HEK293 (cell line): Measurements from ENCODE around the gene GATA1.

Source experiments
- GLIS1 ChIP-seq: fragments of 450-650 bp; formaldehyde crosslinking; IDR thresholded peaks from 2 replicates; pipeline ENCODE4 v1.5.1; 2016; ENCODE audit warnings: missing biosample characterization, missing genetic modification characterization
- HOXA7 ChIP-seq: sonication (generic); formaldehyde crosslinking; IDR thresholded peaks from 2 replicates; pipeline ENCODE4 v1.8.1; 2022; ENCODE audit warnings: missing genetic modification reagents, borderline replicate concordance
- HOXC10 ChIP-seq: sonication (generic); formaldehyde crosslinking; IDR thresholded peaks from 2 replicates; pipeline ENCODE4 v1.8.1; 2023; ENCODE audit warnings: mild to moderate bottlenecking, missing genetic modification reagents
- KLF16 ChIP-seq: fragments of 450-650 bp; formaldehyde crosslinking; IDR thresholded peaks from 2 replicates; pipeline ENCODE4 v1.5.1; 2017; ENCODE audit warnings: missing biosample characterization, missing genetic modification characterization
- KLF7 ChIP-seq: fragments of 450-650 bp; formaldehyde crosslinking; IDR thresholded peaks from 2 replicates; pipeline ENCODE4 v1.5.1; 2016; ENCODE audit warnings: missing biosample characterization, missing genetic modification characterization, borderline replicate concordance
- REPIN1 ChIP-seq: fragments of 450-650 bp; formaldehyde crosslinking; IDR thresholded peaks from 2 replicates; pipeline ENCODE4 v1.5.1; 2017; ENCODE audit warnings: missing biosample characterization, missing genetic modification characterization, low read depth
- SCRT2 ChIP-seq: fragments of 450-650 bp; formaldehyde crosslinking; IDR thresholded peaks from 2 replicates; pipeline ENCODE4 v1.5.1; 2016; ENCODE audit warnings: missing biosample characterization, missing genetic modification characterization
- SP3 ChIP-seq: fragments of 450-650 bp; formaldehyde crosslinking; IDR thresholded peaks from 2 replicates; pipeline ENCODE4 v1.5.1; 2016; ENCODE audit warnings: missing biosample characterization, missing genetic modification characterization
- ZBTB20 ChIP-seq: fragments of 450-650 bp; formaldehyde crosslinking; IDR thresholded peaks from 2 replicates; pipeline ENCODE4 v1.5.1; 2016; ENCODE audit warnings: missing biosample characterization, missing genetic modification characterization
- ZBTB21 ChIP-seq: fragments of 450-650 bp; formaldehyde crosslinking; IDR thresholded peaks from 2 replicates; pipeline ENCODE4 v1.5.1; 2017; ENCODE audit warnings: missing biosample characterization, missing genetic modification characterization
- ZBTB48 ChIP-seq: fragments of 450-650 bp; formaldehyde crosslinking; IDR thresholded peaks from 2 replicates; pipeline ENCODE4 v1.5.1; 2016; ENCODE audit warnings: missing biosample characterization, missing genetic modification characterization
- ZNF112 ChIP-seq: fragments of 450-650 bp; formaldehyde crosslinking; IDR thresholded peaks from 2 replicates; pipeline ENCODE4 v1.5.0; 2017; ENCODE audit warnings: missing biosample characterization, missing genetic modification characterization
- ZNF121 ChIP-seq: fragments of 450-650 bp; formaldehyde crosslinking; IDR thresholded peaks from 2 replicates; pipeline ENCODE4 v1.5.1; 2016; ENCODE audit warnings: missing biosample characterization, missing genetic modification characterization
- ZNF221 ChIP-seq: fragments of 450-650 bp; formaldehyde crosslinking; IDR thresholded peaks from 2 replicates; pipeline ENCODE4 v1.5.1; 2017; ENCODE audit warnings: missing biosample characterization, missing genetic modification characterization, borderline replicate concordance
- ZNF350 ChIP-seq: fragments of 450-650 bp; formaldehyde crosslinking; IDR thresholded peaks from 2 replicates; pipeline ENCODE4 v1.5.0; 2017; ENCODE audit warnings: missing biosample characterization, mild to moderate bottlenecking, missing genetic modification characterization
- ZNF354C ChIP-seq: fragments of 450-650 bp; formaldehyde crosslinking; IDR thresholded peaks from 2 replicates; pipeline ENCODE4 v1.5.1; 2016; ENCODE audit warnings: missing biosample characterization, missing genetic modification characterization, low read depth, borderline replicate concordance
- ZNF37A ChIP-seq: fragments of 450-650 bp; IDR thresholded peaks from 2 replicates; pipeline ENCODE4 v1.5.1; 2018; ENCODE audit warnings: missing biosample characterization, missing genetic modification characterization
- ZNF391 ChIP-seq: fragments of 450-650 bp; formaldehyde crosslinking; IDR thresholded peaks from 2 replicates; pipeline ENCODE4 v1.5.1; 2016; ENCODE audit warnings: low read depth, missing biosample characterization, missing genetic modification characterization, borderline replicate concordance
- ZNF423 ChIP-seq: fragments of 450-650 bp; formaldehyde crosslinking; IDR thresholded peaks from 2 replicates; pipeline ENCODE4 v1.5.1; 2016; ENCODE audit warnings: missing biosample characterization, missing genetic modification characterization
- ZNF792 ChIP-seq: fragments of 450-650 bp; formaldehyde crosslinking; IDR thresholded peaks from 2 replicates; pipeline ENCODE4 v1.5.1; 2016; ENCODE audit warnings: missing biosample characterization, missing genetic modification characterization
- TF ChIP-seq, protein P1 (sequence below): fragments of 450-650 bp; formaldehyde crosslinking; IDR thresholded peaks from 2 replicates; pipeline ENCODE4 v1.5.1; 2016; ENCODE audit warnings: missing biosample characterization, missing genetic modification characterization
- TF ChIP-seq, protein P2 (sequence below): fragments of 450-650 bp; formaldehyde crosslinking; optimal IDR thresholded peaks from 2 replicates; pipeline ENCODE3; 2016; ENCODE audit warnings: missing biosample characterization, mild to moderate bottlenecking, missing genetic modification characterization
- TF ChIP-seq, protein P3 (sequence below): fragments of 450-650 bp; IDR thresholded peaks from 2 replicates; pipeline ENCODE4 v1.5.1; 2018; ENCODE audit warnings: missing biosample characterization, mild to moderate bottlenecking, missing genetic modification characterization
- TF ChIP-seq, protein P4 (sequence below): fragments of 450-650 bp; formaldehyde crosslinking; IDR thresholded peaks from 2 replicates; pipeline ENCODE4 v1.5.1; 2017; ENCODE audit warnings: missing biosample characterization, mild to moderate bottlenecking, missing genetic modification characterization, moderate library complexity
- TF ChIP-seq, protein P5 (sequence below): fragments of 450-650 bp; formaldehyde crosslinking; IDR thresholded peaks from 2 replicates; pipeline ENCODE4 v1.5.1; 2016; ENCODE audit warnings: missing biosample characterization, missing genetic modification characterization
- TF ChIP-seq, protein P6 (sequence below): fragments of 450-650 bp; formaldehyde crosslinking; IDR thresholded peaks from 2 replicates; pipeline ENCODE4 v1.5.1; 2016; ENCODE audit warnings: missing biosample characterization, missing genetic modification characterization
- TF ChIP-seq, protein P7 (sequence below): sonication (generic); formaldehyde crosslinking; IDR thresholded peaks from 2 replicates; pipeline ENCODE4 v1.8.1; 2022; ENCODE audit warnings: mild to moderate bottlenecking, moderate library complexity, missing genetic modification reagents

The GATA1 gene

DNA sequence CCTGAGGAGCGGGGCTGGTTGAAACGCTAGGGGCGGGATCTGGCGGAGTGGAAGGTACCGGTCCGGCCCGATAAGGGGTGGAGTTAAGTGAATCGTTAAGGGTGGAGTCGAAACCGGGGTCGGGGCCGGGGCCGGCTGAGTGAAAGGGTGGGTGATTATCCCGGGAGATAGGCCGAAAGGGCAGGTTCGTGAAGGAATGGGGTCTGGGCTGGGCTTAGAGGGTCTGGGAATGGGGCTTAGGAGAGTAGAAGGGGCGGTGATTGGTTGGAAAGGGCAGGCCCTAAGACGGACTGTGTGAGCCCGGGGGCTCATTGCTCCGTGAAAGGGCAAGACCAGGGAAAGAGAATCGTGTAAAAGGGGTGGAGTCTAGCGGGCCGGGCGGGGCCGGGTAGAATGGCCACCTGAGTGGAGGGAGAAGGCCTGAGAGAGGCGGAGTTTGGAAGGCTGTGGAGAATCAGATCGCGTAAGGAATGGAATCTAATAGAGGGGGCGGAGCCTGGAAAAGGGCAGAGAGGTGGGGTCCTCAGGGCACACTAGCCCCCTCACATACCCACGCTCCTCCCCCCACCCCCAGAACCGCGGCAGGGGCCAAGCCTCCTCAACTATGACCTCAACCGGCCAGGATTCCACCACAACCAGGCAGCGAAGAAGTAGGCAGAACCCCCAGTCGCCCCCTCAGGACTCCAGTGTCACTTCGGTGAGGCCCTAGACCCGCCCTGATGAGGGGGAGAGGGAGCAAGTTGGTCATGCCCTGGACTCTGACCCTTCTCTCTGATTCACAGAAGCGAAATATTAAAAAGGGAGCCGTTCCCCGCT lies 15.9 kb downstream of the GATA1 start (continued):
- TF ChIP-seq REPIN1 (tag by site-specific recombination): no peak
- no peak for TF ChIP-seq ZNF112 (tag by site-specific recombination)
- TF ChIP-seq ZNF391 (tag by site-specific recombination): no peak; the same call in 1 of the 2 replicates
- TF ChIP-seq, protein P1, sequence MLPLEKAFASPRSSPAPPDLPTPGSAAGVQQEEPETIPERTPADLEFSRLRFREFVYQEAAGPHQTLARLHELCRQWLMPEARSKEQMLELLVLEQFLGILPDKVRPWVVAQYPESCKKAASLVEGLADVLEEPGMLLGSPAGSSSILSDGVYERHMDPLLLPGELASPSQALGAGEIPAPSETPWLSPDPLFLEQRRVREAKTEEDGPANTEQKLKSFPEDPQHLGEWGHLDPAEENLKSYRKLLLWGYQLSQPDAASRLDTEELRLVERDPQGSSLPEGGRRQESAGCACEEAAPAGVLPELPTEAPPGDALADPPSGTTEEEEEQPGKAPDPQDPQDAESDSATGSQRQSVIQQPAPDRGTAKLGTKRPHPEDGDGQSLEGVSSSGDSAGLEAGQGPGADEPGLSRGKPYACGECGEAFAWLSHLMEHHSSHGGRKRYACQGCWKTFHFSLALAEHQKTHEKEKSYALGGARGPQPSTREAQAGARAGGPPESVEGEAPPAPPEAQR (tag by site-specific recombination): no peak
- TF ChIP-seq, protein P2, sequence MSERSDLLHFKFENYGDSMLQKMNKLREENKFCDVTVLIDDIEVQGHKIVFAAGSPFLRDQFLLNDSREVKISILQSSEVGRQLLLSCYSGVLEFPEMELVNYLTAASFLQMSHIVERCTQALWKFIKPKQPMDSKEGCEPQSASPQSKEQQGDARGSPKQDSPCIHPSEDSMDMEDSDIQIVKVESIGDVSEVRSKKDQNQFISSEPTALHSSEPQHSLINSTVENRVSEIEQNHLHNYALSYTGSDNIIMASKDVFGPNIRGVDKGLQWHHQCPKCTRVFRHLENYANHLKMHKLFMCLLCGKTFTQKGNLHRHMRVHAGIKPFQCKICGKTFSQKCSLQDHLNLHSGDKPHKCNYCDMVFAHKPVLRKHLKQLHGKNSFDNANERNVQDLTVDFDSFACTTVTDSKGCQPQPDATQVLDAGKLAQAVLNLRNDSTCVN: no peak
- TF ChIP-seq, protein P3, sequence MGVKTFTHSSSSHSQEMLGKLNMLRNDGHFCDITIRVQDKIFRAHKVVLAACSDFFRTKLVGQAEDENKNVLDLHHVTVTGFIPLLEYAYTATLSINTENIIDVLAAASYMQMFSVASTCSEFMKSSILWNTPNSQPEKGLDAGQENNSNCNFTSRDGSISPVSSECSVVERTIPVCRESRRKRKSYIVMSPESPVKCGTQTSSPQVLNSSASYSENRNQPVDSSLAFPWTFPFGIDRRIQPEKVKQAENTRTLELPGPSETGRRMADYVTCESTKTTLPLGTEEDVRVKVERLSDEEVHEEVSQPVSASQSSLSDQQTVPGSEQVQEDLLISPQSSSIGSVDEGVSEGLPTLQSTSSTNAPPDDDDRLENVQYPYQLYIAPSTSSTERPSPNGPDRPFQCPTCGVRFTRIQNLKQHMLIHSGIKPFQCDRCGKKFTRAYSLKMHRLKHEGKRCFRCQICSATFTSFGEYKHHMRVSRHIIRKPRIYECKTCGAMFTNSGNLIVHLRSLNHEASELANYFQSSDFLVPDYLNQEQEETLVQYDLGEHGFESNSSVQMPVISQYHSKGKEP (tag by site-specific recombination): no peak
- peak; percentile 48; the same call in 1 of the 2 replicates for TF ChIP-seq KLF16
- peak; percentile 75; the same call in 1 of the 2 replicates for TF ChIP-seq ZBTB20
- no peak for TF ChIP-seq ZNF354C (tag by site-specific recombination)
- TF ChIP-seq HOXA7 (CRISPR knock-in tag): no peak
- TF ChIP-seq, protein P4, sequence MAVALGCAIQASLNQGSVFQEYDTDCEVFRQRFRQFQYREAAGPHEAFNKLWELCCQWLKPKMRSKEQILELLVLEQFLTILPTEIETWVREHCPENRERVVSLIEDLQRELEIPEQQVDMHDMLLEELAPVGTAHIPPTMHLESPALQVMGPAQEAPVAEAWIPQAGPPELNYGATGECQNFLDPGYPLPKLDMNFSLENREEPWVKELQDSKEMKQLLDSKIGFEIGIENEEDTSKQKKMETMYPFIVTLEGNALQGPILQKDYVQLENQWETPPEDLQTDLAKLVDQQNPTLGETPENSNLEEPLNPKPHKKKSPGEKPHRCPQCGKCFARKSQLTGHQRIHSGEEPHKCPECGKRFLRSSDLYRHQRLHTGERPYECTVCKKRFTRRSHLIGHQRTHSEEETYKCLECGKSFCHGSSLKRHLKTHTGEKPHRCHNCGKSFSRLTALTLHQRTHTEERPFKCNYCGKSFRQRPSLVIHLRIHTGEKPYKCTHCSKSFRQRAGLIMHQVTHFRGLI (tag by site-specific recombination): no peak
- TF ChIP-seq ZNF121: no peak
- no peak for TF ChIP-seq ZNF221 (tag by site-specific recombination)
- no peak for TF ChIP-seq ZBTB21 (tag by site-specific recombination)
- TF ChIP-seq ZNF37A (tag by site-specific recombination): no peak
- no peak for TF ChIP-seq SCRT2 (tag by site-specific recombination)
- peak; percentile 90 for TF ChIP-seq SP3 (tag by site-specific recombination)
- peak; percentile 78; the same call in 1 of the 2 replicates for TF ChIP-seq ZBTB48 (tag by site-specific recombination)
- TF ChIP-seq, protein P5, sequence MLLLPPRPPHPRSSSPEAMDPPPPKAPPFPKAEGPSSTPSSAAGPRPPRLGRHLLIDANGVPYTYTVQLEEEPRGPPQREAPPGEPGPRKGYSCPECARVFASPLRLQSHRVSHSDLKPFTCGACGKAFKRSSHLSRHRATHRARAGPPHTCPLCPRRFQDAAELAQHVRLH: peak; percentile 40; the same call in 1 of the 2 replicates
- TF ChIP-seq KLF7 (tag by site-specific recombination): no peak
- TF ChIP-seq ZNF792: no peak
- no peak for TF ChIP-seq HOXC10 (CRISPR knock-in tag)
- TF ChIP-seq, protein P6, sequence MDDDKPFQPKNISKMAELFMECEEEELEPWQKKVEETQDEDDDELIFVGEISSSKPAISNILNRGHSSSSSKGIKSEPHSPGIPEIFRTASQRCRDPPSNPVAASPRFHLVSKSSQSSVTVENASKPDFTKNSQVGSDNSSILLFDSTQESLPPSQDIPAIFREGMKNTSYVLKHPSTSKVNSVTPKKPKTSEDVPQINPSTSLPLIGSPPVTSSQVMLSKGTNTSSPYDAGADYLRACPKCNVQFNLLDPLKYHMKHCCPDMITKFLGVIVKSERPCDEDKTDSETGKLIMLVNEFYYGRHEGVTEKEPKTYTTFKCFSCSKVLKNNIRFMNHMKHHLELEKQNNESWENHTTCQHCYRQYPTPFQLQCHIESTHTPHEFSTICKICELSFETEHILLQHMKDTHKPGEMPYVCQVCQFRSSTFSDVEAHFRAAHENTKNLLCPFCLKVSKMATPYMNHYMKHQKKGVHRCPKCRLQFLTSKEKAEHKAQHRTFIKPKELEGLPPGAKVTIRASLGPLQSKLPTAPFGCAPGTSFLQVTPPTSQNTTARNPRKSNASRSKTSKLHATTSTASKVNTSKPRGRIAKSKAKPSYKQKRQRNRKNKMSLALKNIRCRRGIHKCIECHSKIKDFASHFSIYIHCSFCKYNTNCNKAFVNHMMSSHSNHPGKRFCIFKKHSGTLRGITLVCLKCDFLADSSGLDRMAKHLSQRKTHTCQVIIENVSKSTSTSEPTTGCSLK (tag by site-specific recombination): no peak
- no peak for TF ChIP-seq ZNF423 (tag by site-specific recombination)
- no peak for TF ChIP-seq ZNF350 (tag by site-specific recombination)
- TF ChIP-seq, protein P7, sequence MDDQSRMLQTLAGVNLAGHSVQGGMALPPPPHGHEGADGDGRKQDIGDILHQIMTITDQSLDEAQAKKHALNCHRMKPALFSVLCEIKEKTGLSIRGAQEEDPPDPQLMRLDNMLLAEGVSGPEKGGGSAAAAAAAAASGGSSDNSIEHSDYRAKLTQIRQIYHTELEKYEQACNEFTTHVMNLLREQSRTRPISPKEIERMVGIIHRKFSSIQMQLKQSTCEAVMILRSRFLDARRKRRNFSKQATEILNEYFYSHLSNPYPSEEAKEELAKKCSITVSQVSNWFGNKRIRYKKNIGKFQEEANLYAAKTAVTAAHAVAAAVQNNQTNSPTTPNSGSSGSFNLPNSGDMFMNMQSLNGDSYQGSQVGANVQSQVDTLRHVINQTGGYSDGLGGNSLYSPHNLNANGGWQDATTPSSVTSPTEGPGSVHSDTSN: no peak
- 0 out of 2 replicates have a peak, but pooled peaks have one; percentile 9 for TF ChIP-seq GLIS1 (tag by site-specific recombination)
